Frontal cortex (tissue), 4 donors: ENCODE measurements around the gene HOMEZ. TPM values are rescaled to one million over a fixed set of nuclear protein-coding genes. Genes with fewer than 3 reads are reported as not detected.
"Not testable (repeated sequence)": the region's sequence is repeated elsewhere in the genome, so short reads cannot be mapped to it uniquely, and the experiment has no call there.

ENCODE experiments used
- DNase-seq, 2 donors: peaks; one replicate each; pipeline ENCODE4 v3.0.0; 2012; ENCODE audit warnings: low spot score in 2 of 2
- FAIRE-seq: peaks from 2 replicates; lab custom pipeline; 2012; peaks lifted over from hg19 to GRCh38; lab: Jason Lieb, UNC
- total RNA-seq: library from RNA; depleted of rRNA; stranded (reverse); fragments of >200 nt; gene quantifications from one replicate; pipeline ENCODE4 v1.2.3, GENCODE V29; 2014
- donor health status: control.
- donor health status: control.
- donor health status: control.

HOMEZ gene
- total RNA-seq, 1 donor from 2014 or later: 2.0 TPM

- DNase-seq: no peak
- FAIRE-seq: no peak
Observed at GRCh38 chr14:23286902-23287479, 1.1 kb upstream of the HOMEZ start.

DNA sequence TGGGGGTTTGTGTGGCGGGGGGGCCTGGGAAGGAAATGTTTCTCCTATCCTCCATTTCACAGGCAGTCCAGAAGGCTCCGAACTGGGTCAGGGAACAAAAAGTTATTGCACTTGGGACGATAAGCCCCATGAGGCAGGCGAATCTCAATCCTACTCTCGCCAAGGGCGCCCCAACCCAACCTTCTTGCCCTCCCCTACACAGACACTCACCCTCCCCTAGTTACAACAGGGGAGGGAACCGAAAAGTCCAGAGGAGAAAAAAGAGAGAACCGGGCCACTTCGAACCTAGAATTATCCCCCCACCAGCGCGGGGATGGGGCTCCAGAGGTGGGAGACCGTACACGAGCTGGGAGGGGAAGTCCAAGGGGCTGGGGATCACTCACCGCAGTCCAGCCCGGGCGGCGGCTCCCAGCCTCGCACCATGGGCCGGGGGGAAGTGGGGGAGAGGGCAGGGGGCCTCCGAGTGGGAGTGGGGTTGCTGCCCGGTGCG, 357 bp downstream of the HOMEZ start:
- FAIRE-seq: no peak
- DNase-seq: peak; percentile 29 to 41

- FAIRE-seq: no peak
Observed at GRCh38 chr14:23284654-23285529, 1.0 kb downstream of the HOMEZ start.

GRCh38 chr14:23281247-23281646, 4.7 kb downstream of the HOMEZ start:
- FAIRE-seq: no peak
- DNase-seq: no peak

More at GRCh38 chr14:23284654-23285529, 1.0 kb downstream of the HOMEZ start:
- peak; percentile 12 to 28 for DNase-seq

- not testable (repeated sequence) for FAIRE-seq, DNase-seq
Observed at GRCh38 chr14:23277928-23278327, 8.0 kb downstream of the HOMEZ start.

- DNase-seq (no peak), FAIRE-seq (no peak)
Observed at GRCh38 chr14:23277189-23277588, 8.7 kb downstream of the HOMEZ start.

DNA sequence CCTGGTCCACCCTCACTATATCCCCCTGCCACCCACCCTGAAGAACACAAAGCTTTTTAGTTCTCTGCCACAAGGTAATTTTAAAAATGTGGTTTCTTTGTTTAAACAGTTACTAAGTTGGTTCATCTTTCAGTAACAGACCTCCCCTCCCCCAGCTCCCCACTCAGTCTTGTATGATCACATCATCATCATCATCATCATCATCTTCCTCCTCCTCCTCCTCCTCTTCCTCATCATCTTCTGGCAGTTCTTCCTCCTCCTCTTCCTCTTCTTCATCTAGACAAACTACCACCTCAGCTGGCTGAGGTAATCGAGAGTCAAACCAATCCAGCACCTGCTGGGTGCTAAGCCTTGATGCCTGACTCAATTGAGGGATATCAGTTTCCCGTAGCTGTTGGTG, 10.5 kb downstream of the HOMEZ start:
- DNase-seq: no peak
- no peak for FAIRE-seq

DNA sequence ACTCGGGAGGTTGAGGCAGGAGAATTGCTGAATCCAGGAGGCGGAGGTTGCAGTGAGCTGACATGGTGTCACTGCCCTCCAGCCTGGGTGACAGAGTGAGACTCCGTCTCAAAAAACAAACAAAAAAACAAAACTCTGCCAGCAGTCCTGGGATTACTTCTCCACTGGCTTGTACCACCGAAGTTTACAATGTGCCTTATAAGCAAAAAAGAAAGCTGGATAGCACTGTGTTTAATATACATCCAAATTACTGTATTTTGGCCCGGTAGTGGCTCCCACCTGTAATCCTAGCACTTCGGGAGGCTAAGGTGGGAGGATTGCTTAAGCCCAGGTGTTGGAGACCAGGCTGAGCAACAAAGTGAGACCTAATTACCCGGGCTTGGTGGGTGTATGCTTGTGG, 16.7 kb downstream of the HOMEZ start:
- DNase-seq: no peak
- no peak for FAIRE-seq

- FAIRE-seq, DNase-seq: not testable (repeated sequence)
Observed at GRCh38 chr14:23260849-23261248, 25.1 kb downstream of the HOMEZ start.

GRCh38 chr14:23259426-23259825, 26.5 kb downstream of the HOMEZ start:
- no peak for DNase-seq
- no peak for FAIRE-seq

- FAIRE-seq: no peak
- no peak for DNase-seq
Observed at GRCh38 chr14:23258256-23258655, 27.7 kb downstream of the HOMEZ start.

DNA sequence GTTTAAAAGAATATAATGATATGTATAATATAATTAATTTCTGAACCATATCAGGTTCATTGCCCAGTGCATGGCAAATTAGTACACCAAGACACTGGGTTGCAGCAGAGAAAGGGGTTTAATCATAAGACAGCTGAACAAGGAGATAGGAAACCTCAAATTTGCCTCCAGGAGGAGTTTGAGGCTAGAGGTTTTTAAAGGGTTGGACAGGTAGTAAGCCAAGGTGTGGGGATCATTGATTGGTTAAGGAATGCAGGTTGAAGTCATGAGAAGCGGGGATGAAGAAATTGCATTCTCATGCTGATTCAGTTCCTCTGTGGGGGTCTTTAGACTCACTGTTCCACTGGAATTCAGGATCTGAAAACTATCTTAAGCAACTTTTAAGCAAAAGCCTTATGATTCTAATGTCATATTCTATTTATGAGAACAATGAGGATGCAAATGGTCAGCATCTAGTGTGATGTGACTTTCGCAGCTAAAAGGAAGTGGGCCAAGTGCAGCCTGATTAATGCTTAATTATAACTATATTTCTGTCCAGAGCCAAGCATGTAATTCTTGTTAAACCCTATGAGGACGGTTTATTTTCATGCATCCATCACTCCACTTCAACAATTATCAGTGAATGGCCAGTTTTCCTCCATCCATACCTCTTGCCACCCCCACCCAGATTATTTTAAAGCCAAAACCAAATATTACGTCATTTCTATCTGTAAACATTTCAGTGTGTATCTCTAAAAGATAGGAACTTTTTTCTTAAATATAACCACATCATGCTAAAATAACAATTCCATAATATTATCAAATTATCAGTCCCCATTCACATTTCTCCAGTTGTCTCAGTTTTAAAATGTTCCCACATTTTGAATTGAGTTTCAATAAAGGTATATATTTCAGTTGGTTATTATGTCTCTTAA, 33.3 kb downstream of the HOMEZ start:
- no peak for FAIRE-seq
- DNase-seq: no peak

DNA sequence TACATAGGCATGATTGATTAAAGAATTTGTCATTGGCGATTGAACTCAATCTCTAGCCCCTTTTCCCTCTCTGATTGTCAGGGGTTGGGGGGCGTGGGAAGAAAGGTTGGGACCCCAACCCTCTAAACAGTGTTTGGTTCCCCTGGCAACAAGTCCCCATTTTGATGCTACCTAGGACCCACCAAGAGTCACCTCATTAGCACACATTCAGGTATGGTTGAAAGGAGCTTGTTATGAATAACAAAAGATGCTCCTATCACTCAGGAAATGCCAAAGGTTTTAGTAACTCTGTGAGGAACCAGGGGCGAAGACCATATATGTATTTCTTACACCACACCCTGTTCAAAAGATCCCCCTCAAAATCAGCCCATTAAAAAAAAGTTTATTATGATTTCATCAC, 33.9 kb downstream of the HOMEZ start:
- no peak for DNase-seq
- FAIRE-seq: no peak

GRCh38 chr14:23249824-23250223, 36.1 kb downstream of the HOMEZ start:
- FAIRE-seq (no peak), DNase-seq (no peak)

DNA sequence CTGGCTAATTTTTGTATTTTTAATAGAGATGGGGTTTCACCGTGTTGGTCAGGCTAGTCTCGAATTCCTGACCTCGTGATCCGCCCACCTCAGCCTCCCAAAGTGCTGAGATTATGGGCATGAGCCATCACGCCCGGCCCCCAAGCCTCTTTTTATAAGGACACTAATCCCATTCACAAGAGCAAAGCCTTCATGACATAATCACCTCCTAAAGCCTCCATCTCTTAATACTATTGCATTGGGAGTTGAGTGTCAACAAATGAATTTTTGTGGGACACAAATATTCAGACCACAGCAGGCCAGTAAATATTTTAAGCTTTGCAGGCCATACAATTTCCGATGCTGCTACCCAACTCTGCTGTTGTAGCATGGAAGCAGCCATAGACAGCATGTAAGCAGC, 37.3 kb downstream of the HOMEZ start:
- no peak for FAIRE-seq
- no peak for DNase-seq

DNA sequence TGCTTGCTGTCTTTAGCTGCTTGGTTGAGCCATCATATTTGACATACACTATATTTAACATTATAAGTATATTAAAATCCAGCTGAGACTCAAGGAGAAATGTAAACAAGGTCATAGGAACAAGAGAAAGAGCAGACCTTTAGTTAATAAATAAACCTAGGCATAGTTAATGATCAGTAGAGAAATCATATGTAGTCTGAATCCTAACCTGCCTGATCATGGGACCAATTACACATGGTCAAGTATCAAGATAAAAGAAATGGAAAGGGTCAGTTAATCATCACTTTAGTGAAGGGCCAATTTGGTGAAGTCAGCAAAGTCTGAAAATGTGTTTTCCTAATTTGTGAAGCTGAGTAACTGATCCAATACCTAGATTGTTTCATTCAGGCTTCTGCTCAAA, 40.6 kb downstream of the HOMEZ start:
- FAIRE-seq (no peak), DNase-seq (no peak)

GRCh38 chr14:23243066-23243465, 42.9 kb downstream of the HOMEZ start:
- FAIRE-seq (no peak), DNase-seq (no peak)

GRCh38 chr14:23242076-23242475, 43.9 kb downstream of the HOMEZ start:
- no peak for DNase-seq
- FAIRE-seq: no peak

- FAIRE-seq, DNase-seq: not testable (repeated sequence)
Observed at GRCh38 chr14:23241061-23241715, 44.7 kb downstream of the HOMEZ start.

- DNase-seq: no peak
- no peak for FAIRE-seq
Observed at GRCh38 chr14:23240661-23241060, 45.3 kb downstream of the HOMEZ start.
